ENCODE results near the gene HNRNPF.
A peak's percentile ranks its signal among the peaks of the same experiment; 100 is the strongest.
"Not testable (repeated sequence)": the region's sequence is repeated elsewhere in the genome, so short reads cannot be mapped to it uniquely, and the experiment has no call there.

Gene HNRNPF

DNA sequence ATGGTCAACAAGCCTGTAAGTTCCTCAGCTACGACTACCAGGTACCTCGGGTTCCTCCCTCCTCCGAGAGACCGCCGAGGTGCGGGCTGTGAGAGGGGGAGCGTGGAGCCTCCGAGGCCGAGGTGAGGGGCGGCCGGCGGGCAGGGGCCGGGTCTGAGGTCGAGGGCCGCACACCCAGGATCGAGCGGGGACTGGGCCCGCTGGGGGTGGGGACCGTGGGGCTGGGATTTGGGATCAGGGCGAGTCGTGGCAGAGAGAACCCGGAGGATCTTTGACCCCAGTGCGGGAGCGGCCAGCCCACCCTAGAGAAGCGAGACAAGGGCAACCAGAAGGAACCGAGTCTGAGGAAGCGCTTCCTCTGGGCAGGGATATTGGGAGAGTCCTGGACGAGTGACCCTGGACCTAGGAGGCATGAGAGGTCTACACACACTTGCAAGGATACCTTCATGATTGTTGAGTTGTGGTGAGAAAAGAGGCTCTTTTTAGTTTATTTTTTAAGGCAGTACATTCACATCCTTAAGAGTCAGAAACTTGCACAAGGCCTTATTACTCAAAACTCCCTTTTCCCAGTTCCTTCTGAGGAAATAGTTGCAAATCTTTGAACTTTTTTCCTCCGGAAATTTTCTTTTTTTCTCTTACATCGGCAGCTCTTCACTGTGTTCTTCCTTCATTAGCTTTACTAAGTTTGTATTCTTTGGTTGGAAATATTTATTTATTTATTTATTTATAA is 28.3 kb upstream of the HNRNPF start:
- DNase-seq (ENCODE audit: low read depth) = no peak
- H3K4me3 ChIP-seq (ENCODE audit: low read depth, low read length) = peak overlapping the region; percentile 44
- TF ChIP-seq POLR2A (IDR thresholded peaks at IDR 0.05; ENCODE audit: extremely low read depth, insufficient read length) (no peak), MYC (IDR thresholded peaks at IDR 0.05; ENCODE audit: low read depth, low read length) (no peak)
- TF ChIP-seq, protein P1, sequence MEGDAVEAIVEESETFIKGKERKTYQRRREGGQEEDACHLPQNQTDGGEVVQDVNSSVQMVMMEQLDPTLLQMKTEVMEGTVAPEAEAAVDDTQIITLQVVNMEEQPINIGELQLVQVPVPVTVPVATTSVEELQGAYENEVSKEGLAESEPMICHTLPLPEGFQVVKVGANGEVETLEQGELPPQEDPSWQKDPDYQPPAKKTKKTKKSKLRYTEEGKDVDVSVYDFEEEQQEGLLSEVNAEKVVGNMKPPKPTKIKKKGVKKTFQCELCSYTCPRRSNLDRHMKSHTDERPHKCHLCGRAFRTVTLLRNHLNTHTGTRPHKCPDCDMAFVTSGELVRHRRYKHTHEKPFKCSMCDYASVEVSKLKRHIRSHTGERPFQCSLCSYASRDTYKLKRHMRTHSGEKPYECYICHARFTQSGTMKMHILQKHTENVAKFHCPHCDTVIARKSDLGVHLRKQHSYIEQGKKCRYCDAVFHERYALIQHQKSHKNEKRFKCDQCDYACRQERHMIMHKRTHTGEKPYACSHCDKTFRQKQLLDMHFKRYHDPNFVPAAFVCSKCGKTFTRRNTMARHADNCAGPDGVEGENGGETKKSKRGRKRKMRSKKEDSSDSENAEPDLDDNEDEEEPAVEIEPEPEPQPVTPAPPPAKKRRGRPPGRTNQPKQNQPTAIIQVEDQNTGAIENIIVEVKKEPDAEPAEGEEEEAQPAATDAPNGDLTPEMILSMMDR (IDR thresholded peaks at IDR 0.05; ENCODE audit: low read depth, low read length) = no peak
- TF ChIP-seq, protein P2, sequence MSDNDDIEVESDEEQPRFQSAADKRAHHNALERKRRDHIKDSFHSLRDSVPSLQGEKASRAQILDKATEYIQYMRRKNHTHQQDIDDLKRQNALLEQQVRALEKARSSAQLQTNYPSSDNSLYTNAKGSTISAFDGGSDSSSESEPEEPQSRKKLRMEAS (IDR thresholded peaks at IDR 0.05; ENCODE audit: low read depth, low read length) = no peak

DNA sequence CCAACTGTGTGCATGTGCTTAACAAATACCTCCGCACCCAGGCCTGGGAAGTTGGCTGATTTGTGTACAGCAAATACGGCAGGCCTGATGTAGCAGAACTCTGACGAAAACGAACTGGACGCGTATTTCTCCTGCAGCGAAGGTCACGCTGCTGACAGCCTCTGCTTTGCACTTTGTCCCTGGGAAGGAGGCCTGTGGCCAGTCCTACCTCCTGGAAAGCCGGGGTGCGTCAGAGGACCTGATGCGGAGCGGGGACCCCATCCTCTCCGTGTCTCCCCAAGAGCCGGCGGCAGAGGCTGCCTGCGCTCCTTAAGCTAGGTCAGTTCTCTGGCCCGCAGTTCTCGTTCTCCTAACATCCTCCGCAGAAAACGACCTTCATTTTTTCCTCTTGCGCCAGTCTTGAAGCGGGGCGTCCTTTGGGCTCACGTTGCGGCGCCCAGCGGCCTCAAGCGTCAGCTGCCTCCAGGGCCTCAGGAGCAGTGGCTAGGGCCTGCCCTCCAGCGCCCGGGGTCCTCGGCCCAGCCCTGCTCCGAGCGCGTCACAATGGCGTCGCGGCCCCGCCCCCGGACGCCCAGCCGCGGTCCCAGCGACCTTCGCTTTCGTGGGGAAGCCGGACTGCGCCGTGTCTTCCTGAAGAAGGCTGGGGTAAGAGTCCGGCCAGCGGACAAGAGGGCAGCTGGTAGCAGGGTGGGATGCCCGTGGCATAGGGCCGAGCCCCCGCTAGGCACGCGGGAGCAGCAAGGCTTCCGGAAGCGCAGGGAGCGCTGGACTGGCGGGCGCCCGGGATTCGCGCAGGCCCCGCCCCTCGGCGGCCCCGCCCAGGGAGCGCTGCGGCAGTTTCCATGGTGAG is 27.5 kb upstream of the HNRNPF start, which contains the start of gene ZNF487:
Gene ZNF487, plus strand, starts transcription at position 821 of the 850 bp plus-strand sequence. CDS start 38,703 bp downstream, outside the sequence.
- TF ChIP-seq, protein P1 (IDR thresholded peaks at IDR 0.05; ENCODE audit: low read depth, low read length) = peak; percentile 16
- TF ChIP-seq, protein P2 (IDR thresholded peaks at IDR 0.05; ENCODE audit: low read depth, low read length) = peak; percentile 76
- peak; percentile 77 for TF ChIP-seq MYC (IDR thresholded peaks at IDR 0.05; ENCODE audit: low read depth, low read length)
- TF ChIP-seq POLR2A (IDR thresholded peaks at IDR 0.05; ENCODE audit: extremely low read depth, insufficient read length) = peak; percentile 58
- peak within 1 kb of the TSS; percentile 86 for H3K4me3 ChIP-seq (ENCODE audit: low read depth, low read length)
- peak; percentile 94 for DNase-seq (ENCODE audit: low read depth)

DNA sequence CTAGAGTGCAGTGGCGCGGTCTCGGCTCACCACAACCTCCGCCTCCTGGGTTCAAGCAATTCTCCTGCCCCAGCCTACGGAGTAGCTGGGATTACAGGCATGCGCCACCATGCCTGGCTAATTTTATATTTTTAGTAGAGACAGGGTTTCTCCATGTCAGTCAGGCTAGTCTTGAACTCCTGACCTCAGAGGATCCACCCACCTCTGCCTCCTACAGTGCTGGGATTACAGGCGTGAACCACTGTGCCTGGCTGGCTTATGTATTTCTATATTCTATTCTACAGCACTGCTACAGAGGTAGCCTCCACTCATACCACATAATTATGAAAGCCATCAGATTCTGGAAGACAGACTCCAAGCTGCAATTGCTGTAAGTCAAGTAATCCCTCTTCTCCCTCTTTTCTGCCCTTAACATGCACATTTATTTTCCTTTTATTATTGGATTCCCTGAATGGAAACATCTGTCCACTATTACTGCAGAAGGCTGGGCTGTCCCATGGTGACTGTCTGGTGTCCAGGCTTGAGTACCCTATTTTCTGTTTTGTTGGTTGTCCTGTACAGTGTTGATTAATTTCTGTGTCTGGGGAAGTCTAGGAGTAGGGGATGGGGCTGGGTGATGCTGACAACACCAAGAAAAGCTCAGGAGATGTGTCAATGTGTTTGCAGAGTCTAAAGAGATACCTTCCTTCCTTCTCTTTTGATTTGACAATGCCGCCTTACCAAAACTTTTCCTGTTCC is 22.1 kb upstream of the HNRNPF start:
- TF ChIP-seq POLR2A (IDR thresholded peaks at IDR 0.05; ENCODE audit: extremely low read depth, insufficient read length) (no peak), MYC (IDR thresholded peaks at IDR 0.05; ENCODE audit: low read depth, low read length) (no peak)
- TF ChIP-seq, protein P1 (IDR thresholded peaks at IDR 0.05; ENCODE audit: low read depth, low read length) = no peak
- TF ChIP-seq, protein P2 (IDR thresholded peaks at IDR 0.05; ENCODE audit: low read depth, low read length) = no peak
- no peak overlapping the region for H3K4me3 ChIP-seq (ENCODE audit: low read depth, low read length)
- no peak for DNase-seq (ENCODE audit: low read depth)

DNA sequence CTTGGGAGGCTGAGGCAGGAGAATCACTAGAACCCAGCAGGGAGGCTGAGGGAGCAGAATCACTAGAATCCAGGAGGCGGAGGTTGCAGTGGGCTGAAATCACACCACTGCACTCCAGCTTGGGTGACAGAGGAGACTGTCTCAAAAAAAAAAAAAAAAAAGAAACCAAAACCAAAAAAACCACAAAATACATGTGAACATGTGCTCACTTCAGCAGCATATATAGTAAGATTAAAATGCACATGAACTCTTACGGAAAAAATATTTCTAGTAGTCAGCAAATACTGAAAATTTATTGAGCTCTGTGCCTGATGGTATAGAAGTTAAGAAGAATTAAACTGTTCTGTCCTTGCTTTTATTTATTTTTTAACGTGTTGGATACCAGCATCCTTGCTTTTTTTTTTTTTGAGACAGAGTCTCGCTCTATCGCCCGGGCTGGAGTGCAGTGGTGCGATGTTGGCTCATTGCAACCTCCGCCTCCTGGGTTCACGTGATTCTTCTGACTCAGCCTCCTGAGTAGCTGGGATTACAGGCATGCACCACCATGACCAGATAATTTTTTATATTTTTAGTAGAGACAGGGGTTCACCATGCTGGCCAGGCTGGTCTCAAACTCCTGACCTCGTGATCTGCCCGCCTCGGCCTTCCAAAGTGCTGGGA is 18.3 kb upstream of the HNRNPF start:
- TF ChIP-seq, protein P2 (IDR thresholded peaks at IDR 0.05; ENCODE audit: low read depth, low read length) = no peak
- TF ChIP-seq MYC (IDR thresholded peaks at IDR 0.05; ENCODE audit: low read depth, low read length) (no peak), POLR2A (IDR thresholded peaks at IDR 0.05; ENCODE audit: extremely low read depth, insufficient read length) (no peak)
- TF ChIP-seq, protein P1 (IDR thresholded peaks at IDR 0.05; ENCODE audit: low read depth, low read length) = no peak
- no peak overlapping the region for H3K4me3 ChIP-seq (ENCODE audit: low read depth, low read length)
- DNase-seq (ENCODE audit: low read depth) = no peak

DNA sequence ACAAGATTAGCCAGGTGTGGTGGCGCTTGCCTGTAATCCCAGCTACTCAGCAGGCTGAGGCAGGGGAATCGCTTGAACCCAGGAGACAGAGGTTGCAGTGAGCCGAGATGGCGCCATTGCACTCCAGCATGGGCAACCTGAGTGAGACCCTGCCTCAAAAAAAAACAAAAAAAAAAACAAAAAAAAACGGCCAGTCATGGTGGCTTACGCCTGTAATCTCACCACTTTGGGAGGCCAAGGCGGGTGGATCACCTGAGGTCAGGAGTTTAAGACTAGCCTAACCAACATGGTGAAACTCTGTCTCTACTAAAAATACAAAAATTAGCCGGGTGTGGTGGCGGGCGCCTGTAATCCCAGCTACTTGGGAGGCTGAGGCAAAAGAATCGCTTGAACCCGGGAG is 17.5 kb upstream of the HNRNPF start:
- not testable (repeated sequence) for H3K4me3 ChIP-seq (ENCODE audit: low read depth, low read length)

More for the DNA sequence above, 17.5 kb upstream of the HNRNPF start:
- not testable (repeated sequence) for DNase-seq (ENCODE audit: low read depth)
